ENCODE measurements around the gene CALD1. TPM values are rescaled to one million over a fixed set of nuclear protein-coding genes. Genes with fewer than 3 reads are reported as not detected.

CALD1 gene
- total RNA-seq, 3 donors from 2014 or later, result 252 to 335 (median 266) TPM

DNA sequence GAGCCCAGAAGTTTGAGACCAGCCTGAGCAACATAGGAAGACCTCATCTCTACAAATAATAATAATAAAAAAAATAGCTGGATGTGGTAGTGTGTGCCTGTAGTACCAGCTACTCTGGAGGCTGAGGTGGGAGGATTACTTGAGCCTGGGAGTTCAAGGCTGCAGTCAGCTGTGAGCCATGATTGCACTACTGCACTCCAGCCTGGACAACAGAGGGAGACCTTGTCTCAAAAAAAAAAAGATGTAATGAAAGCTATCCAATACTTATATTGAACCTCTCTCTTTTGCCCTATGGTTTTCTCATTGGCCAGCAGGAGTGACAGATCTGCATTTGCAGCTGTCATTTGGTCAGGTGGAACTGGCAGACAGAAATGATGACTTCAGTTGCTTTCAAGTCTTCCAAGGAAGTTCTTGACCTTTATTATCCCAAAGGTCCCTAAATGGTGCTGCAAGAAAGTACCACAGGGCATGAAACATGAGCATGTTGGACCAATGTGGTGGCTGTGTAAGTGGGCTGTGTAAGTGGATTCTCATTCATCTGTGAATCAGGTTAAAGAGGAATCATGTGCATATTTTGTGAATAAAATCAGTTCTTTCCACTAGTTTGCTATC lies 99.4 kb downstream of the CALD1 start:
- intact Hi-C loops (cut with DNase I; ENCODE audit: low total_unique reads), result no loop called here
- Histone ChIP-seq H3K4me3 (no peak overlapping the region), H3K27me3 (no peaks in the 10 kb centered on the region), H3K9me3 (no peaks in the 10 kb centered on the region), H3K36me3 (no peaks in the 10 kb centered on the region), H3K27ac (no peak overlapping the region), H3K4me1 (no peaks in the 10 kb centered on the region)
- no peak for DNase-seq (ENCODE audit: low spot score in 2 of 2)
- no peak for TF ChIP-seq CTCF (IDR thresholded peaks at IDR 0.05)
- TF ChIP-seq POLR2AphosphoS5 (IDR thresholded peaks at IDR 0.05), result no peak
- no peak for TF ChIP-seq POLR2A (IDR thresholded peaks at IDR 0.05)

GRCh38 chr7:134879815-134880475 lies 100.5 kb downstream of the CALD1 start:
- no peaks in the 10 kb centered on the region for H3K27me3 ChIP-seq
- intact Hi-C loops (cut with DNase I; ENCODE audit: low total_unique reads), result no loop called here
- DNase-seq (ENCODE audit: low spot score in 2 of 2), result no peak
- no peaks in the 10 kb centered on the region for H3K4me1 ChIP-seq
- no peaks in the 10 kb centered on the region for H3K9me3 ChIP-seq
- H3K36me3 ChIP-seq, result no peaks in the 10 kb centered on the region
- no peak overlapping the region for H3K4me3 ChIP-seq
- no peak overlapping the region for H3K27ac ChIP-seq
- TF ChIP-seq POLR2AphosphoS5 (IDR thresholded peaks at IDR 0.05), result no peak
- no peak for TF ChIP-seq CTCF (IDR thresholded peaks at IDR 0.05)
- TF ChIP-seq POLR2A (IDR thresholded peaks at IDR 0.05), result no peak

- intact Hi-C loops (cut with DNase I; ENCODE audit: low total_unique reads), result no loop called here
- TF ChIP-seq POLR2A (IDR thresholded peaks at IDR 0.05) (no peak), POLR2AphosphoS5 (IDR thresholded peaks at IDR 0.05) (no peak), CTCF (IDR thresholded peaks at IDR 0.05) (no peak)
- Histone ChIP-seq H3K27ac (peak overlapping the region in 1 of 2 donors; percentile 35), H3K9me3 (no peaks in the 10 kb centered on the region), H3K36me3 (no peaks in the 10 kb centered on the region), H3K4me1 (no peaks in the 10 kb centered on the region), H3K27me3 (no peaks in the 10 kb centered on the region), H3K4me3 (no peak overlapping the region)
- DNase-seq (ENCODE audit: low spot score in 2 of 2), result no peak
Measured at GRCh38 chr7:134882481-134882880, 103.0 kb downstream of the CALD1 start.

- peak overlapping the region; percentile 62 to 63 for H3K27ac ChIP-seq
- no peaks in the 10 kb centered on the region for H3K36me3 ChIP-seq
- H3K9me3 ChIP-seq, result no peaks in the 10 kb centered on the region
- no peaks in the 10 kb centered on the region for H3K27me3 ChIP-seq
- no peak overlapping the region for H3K4me3 ChIP-seq
- peaks cover 0 to 6% of the 10 kb centered on the region in 2 donors for H3K4me1 ChIP-seq
- no peak for DNase-seq (ENCODE audit: low spot score in 2 of 2)
- TF ChIP-seq POLR2A (IDR thresholded peaks at IDR 0.05), result no peak
- TF ChIP-seq POLR2AphosphoS5 (IDR thresholded peaks at IDR 0.05), result no peak
- no peak for TF ChIP-seq CTCF (IDR thresholded peaks at IDR 0.05)
- intact Hi-C loops (cut with DNase I; ENCODE audit: low total_unique reads), result loop anchor here (5.0 kb wide), 1 partner anchor 61 kb away; no protein-coding TSS in a partner anchor
Measured at GRCh38 chr7:134885967-134886352, 106.5 kb downstream of the CALD1 start.

DNA sequence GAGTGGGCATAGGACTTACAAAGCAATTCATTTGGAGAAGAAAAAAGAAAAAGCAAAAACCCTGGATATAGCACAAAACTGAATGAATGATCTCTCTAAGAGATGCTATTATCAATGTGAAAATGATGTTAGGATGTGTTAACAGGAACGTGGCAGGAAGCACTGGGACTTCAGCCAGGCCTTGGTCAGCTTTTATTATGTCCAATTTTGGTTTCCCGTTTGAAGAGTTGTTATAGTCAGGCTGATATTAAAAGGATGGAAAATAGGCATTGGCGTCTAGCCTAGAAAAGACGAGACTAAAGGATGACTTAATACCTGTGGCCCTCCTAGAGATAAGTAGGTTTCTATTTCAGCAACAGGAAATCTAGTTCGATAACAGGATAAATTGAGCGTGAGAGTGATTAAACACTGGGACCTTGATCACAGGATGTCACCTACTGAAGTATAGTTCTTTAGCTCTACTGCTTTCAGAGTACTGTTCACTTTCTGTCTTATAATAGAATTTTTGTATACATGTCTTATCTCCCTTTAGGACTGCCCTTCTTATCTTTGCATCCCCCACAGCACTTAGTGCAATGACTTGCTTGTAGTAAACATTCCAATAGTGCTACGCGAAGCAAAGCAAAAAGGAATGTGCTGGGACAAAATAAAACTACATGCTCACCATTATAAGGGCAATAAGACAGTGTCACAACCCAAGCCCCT lies 107.1 kb downstream of the CALD1 start:
- Histone ChIP-seq H3K9me3 (no peaks in the 10 kb centered on the region), H3K4me3 (no peak overlapping the region), H3K27me3 (no peaks in the 10 kb centered on the region), H3K27ac (peak overlapping the region; percentile 62 to 63), H3K36me3 (no peaks in the 10 kb centered on the region), H3K4me1 (peaks cover 0 to 6% of the 10 kb centered on the region in 2 donors)
- no peak for DNase-seq (ENCODE audit: low spot score in 2 of 2)
- TF ChIP-seq POLR2AphosphoS5 (IDR thresholded peaks at IDR 0.05) (peak in 1 of 3 donors; percentile 1), POLR2A (IDR thresholded peaks at IDR 0.05) (no peak)
- intact Hi-C loops (cut with DNase I; ENCODE audit: low total_unique reads), result loop anchor here (5.0 kb wide), 1 partner anchor 61 kb away; no protein-coding TSS in a partner anchor
